K562 (cell line): ENCODE data around the gene OXA1L. TPM values are rescaled to one million over a fixed set of nuclear protein-coding genes. Genes with fewer than 3 reads are reported as not detected.

Experiments
- ATAC-seq: fragments of 200-7000 bp; cut with Tn5 transposase; 3 replicates; pipeline ENCODE4 v1.9.1; 2020; ENCODE audit warnings: moderate library complexity
- BruUV-seq: library from RNA; stranded (reverse); fragments of 400-500 nt; replicated peaks from 2 replicates; lab custom pipeline; 2021; lab: Mats Ljungman, UMichigan
- CTCF ChIA-PET: fragments of 300-600 bp; formaldehyde crosslinking; extraction: SDS; loops from one replicate; lab custom pipeline; 2021; ENCODE audit warnings: low intra/inter-chr PET ratio; lab: Yijun Ruan, JAX
- POLR2A ChIA-PET: fragments of 300-600, 350-650 bp; sonication (Branson Sonifier 250); formaldehyde crosslinking; extraction: SDS; loops from one replicate; lab custom pipeline; 2021; ENCODE audit warnings: antibody characterized with exemption, inconsistent platforms; lab: Yijun Ruan, JAX
- DNase-seq, 4 experiments: peaks; one replicate each; pipeline versions ENCODE4 v3.0.0 to v3.0.0-alpha.2; 2011 to 2018; ENCODE audit warnings: low spot score in 3 of 4, mixed read lengths in 3 of 4; ENCODE audit errors: extremely low read depth in 1 of 4
- FAIRE-seq: peaks from 2 replicates; lab custom pipeline; 2011; peaks lifted over from hg19 to GRCh38; lab: Jason Lieb, UNC
- H2AFZ ChIP-seq: 2 replicates; pipeline ENCODE4 v1.6.0; 2011; ENCODE audit warnings: low read depth, low read length, control low read depth, inconsistent platforms
- H3K27ac ChIP-seq: fragments of 200-600 bp; 3 replicates; pipeline ENCODE4 v1.8.0; 2011; ENCODE audit warnings: low read depth, mild to moderate bottlenecking, control low read depth, inconsistent platforms, low read length, moderate library complexity, mixed read lengths; ENCODE audit errors: extremely low read depth
- H3K27me3 ChIP-seq, 2 experiments: fragments of 300-600 bp in 1 of 2; 2 replicates in 1 of 2; 3 replicates in 1 of 2; pipeline versions ENCODE4 v1.6.0 to v1.8.0; 2011; ENCODE audit warnings: inconsistent platforms in 2 of 2, low read length in 2 of 2, mild to moderate bottlenecking in 1 of 2, mixed read lengths in 1 of 2, moderate library complexity in 1 of 2; ENCODE audit not compliant: control insufficient read depth in 2 of 2, insufficient read depth in 2 of 2
- H3K36me3 ChIP-seq: fragments of 300-600 bp; 3 replicates; pipeline ENCODE4 v1.8.0; 2011; ENCODE audit warnings: mild to moderate bottlenecking, low read length, inconsistent platforms; ENCODE audit not compliant: control insufficient read depth, insufficient read depth
- H3K4me1 ChIP-seq, 2 experiments: fragments of 200-600 bp in 1 of 2; replicated peaks in 1 of 2; 2 replicates in 1 of 2; 3 replicates in 1 of 2; pipeline versions ENCODE4 v1.5.1 to v1.8.0; 2011; ENCODE audit warnings: inconsistent platforms in 2 of 2, low read length in 2 of 2, mild to moderate bottlenecking in 1 of 2, mixed read lengths in 1 of 2, moderate library complexity in 1 of 2; ENCODE audit not compliant: control insufficient read depth in 2 of 2, insufficient read depth in 2 of 2
- H3K4me2 ChIP-seq: 2 replicates; pipeline ENCODE4 v1.6.1; 2011; ENCODE audit warnings: low read length, control low read depth, inconsistent platforms, mixed read lengths; ENCODE audit not compliant: insufficient read depth
- H3K4me3 ChIP-seq: fragments of 200-600 bp; sonication (generic), shearing (Covaris generic); 2 replicates; pipeline ENCODE4 v1.5.1; 2016; ENCODE audit warnings: control low read depth, inconsistent platforms
- H3K79me2 ChIP-seq: fragments of 200-600 bp; 3 replicates; pipeline ENCODE4 v1.8.0; 2011; ENCODE audit warnings: low read length, inconsistent platforms; ENCODE audit not compliant: control insufficient read depth, insufficient read depth
- H3K9ac ChIP-seq, 2 experiments: 2 replicates each; pipeline versions ENCODE4 v1.6.0 to v1.6.1; 2011; ENCODE audit warnings: low read depth in 2 of 2, low read length in 2 of 2, control low read depth in 1 of 2, inconsistent platforms in 1 of 2, mild to moderate bottlenecking in 1 of 2, mixed read lengths in 1 of 2; ENCODE audit not compliant: insufficient read depth in 1 of 2
- H3K9me1 ChIP-seq: one replicate; pipeline ENCODE4 v1.6.0; 2011; ENCODE audit warnings: inconsistent platforms, mild to moderate bottlenecking, low read length, moderate library complexity; ENCODE audit not compliant: control insufficient read depth, insufficient read depth
- H3K9me3 ChIP-seq: replicated peaks from 2 replicates; pipeline ENCODE4 v1.5.1; 2011; ENCODE audit warnings: low read depth, low read length, inconsistent platforms; ENCODE audit not compliant: control insufficient read depth, insufficient read depth
- H4K20me1 ChIP-seq: replicated peaks from 2 replicates; pipeline ENCODE4 v1.6.1; 2011; ENCODE audit warnings: low read length, inconsistent platforms, mixed read lengths; ENCODE audit not compliant: control insufficient read depth, insufficient read depth
- CTBP1 ChIP-seq: fragments of 450-650 bp; IDR thresholded peaks from 2 replicates; pipeline ENCODE4 v1.6.1; 2016; ENCODE audit warnings: borderline replicate concordance
- DMBX1 ChIP-seq: fragments of 250-450 bp; sonication (Bioruptor Pico); IDR thresholded peaks from 2 replicates; pipeline ENCODE4 v1.8.0; 2022; ENCODE audit warnings: inconsistent platforms, mild to moderate bottlenecking, moderate library complexity, borderline replicate concordance
- HDAC1 ChIP-seq, 2 experiments: fragments of 450-650 bp; IDR thresholded peaks; 2 replicates each; pipeline ENCODE4 v1.6.1; 2016 to 2017; ENCODE audit warnings: inconsistent platforms in 1 of 2, mild to moderate bottlenecking in 1 of 2, moderate library complexity in 1 of 2
- PHF20 ChIP-seq: fragments of 450-650 bp; IDR thresholded peaks from 2 replicates; pipeline ENCODE4 v1.6.1; 2018; ENCODE audit not compliant: partially characterized antibody
- PRMT5 ChIP-seq: sonication (generic); formaldehyde crosslinking; IDR thresholded peaks from 2 replicates; pipeline ENCODE4 v1.5.0; 2020; ENCODE audit warnings: missing genetic modification reagents
- PTTG1 ChIP-seq: fragments of 450-650 bp; IDR thresholded peaks from 2 replicates; pipeline ENCODE4 v1.6.1; 2016; ENCODE audit warnings: low read depth, mild to moderate bottlenecking, missing genetic modification characterization, missing compliant biosample characterization
- PYGO2 ChIP-seq: fragments of 450-650 bp; IDR thresholded peaks from 2 replicates; pipeline ENCODE4 v1.6.1; 2016; ENCODE audit warnings: mild to moderate bottlenecking, missing genetic modification characterization, moderate library complexity, missing compliant biosample characterization
- SMARCC2 ChIP-seq: fragments of 450-650 bp; IDR thresholded peaks from 2 replicates; pipeline ENCODE4 v1.6.1; 2017; ENCODE audit warnings: antibody characterized with exemption, moderate library complexity, mild to moderate bottlenecking, low read depth
- WGBS: fragments of 100-300 bp; shearing (Covaris generic); methylation state at CpG from one replicate; pipeline ENCODE4 v1.1.6; 2016; ENCODE audit warnings: low coverage, mixed read lengths; ENCODE audit not compliant: insufficient coverage; ENCODE audit errors: missing lambda C conversion rate; 5-methylcytosine and 5-hydroxymethylcytosine counted together
- in situ Hi-C: fragments of 300-500 bp; cut with MboI; formaldehyde crosslinking; loops from 4 replicates; pipeline ENCODE4 v1.15.0; 2018; ENCODE audit warnings: inconsistent platforms, mixed read lengths
- intact Hi-C: fragments of 100-400 bp; cut with micrococcal nuclease; formaldehyde crosslinking; loops from 2 replicates; pipeline ENCODE4 v1.14.2; 2022
- polyA plus RNA-seq, 8 experiments: library from polyadenylated mRNA; depleted of rRNA in 4 of 8; stranded (reverse) in 5 of 8; unstranded in 3 of 8; fragments of >200 nt; fragmentation: Nextera tagmentation in 2 of 8; fragmentation: Illumina TruSeq in 1 of 8; extraction: Ambion mirVana in 2 of 8; extraction: Trizol in 1 of 8; gene quantifications; 2 replicates each; pipeline versions ENCODE4 v1.2.1 to v1.2.3, GENCODE V29; 2011 to 2014; ENCODE audit warnings: inconsistent platforms in 1 of 8, missing spikeins in 1 of 8
- total RNA-seq, 7 experiments: library from RNA; depleted of rRNA in 6 of 7; stranded (reverse); fragments of >200 nt in 6 of 7; fragmentation: Illumina TruSeq in 2 of 7; extraction: Trizol in 2 of 7; gene quantifications; 2 replicates each; pipeline versions ENCODE4 v1.2.1 to v1.2.3, GENCODE V29; 2011 to 2021; ENCODE audit warnings: low replicate concordance in 1 of 7
- TF ChIP-seq, protein P1 (sequence below): sonication (generic); formaldehyde crosslinking; IDR thresholded peaks from 2 replicates; pipeline ENCODE4 v1.8.1; 2023; ENCODE audit warnings: mild to moderate bottlenecking, missing genetic modification reagents

Gene OXA1L
- total and polyA plus RNA-seq, 9 of the 15 experiments (the other 6 are each of a cell fraction or from before 2014, with no cell fraction given) = 100 to 204 (median 145) TPM

DNA sequence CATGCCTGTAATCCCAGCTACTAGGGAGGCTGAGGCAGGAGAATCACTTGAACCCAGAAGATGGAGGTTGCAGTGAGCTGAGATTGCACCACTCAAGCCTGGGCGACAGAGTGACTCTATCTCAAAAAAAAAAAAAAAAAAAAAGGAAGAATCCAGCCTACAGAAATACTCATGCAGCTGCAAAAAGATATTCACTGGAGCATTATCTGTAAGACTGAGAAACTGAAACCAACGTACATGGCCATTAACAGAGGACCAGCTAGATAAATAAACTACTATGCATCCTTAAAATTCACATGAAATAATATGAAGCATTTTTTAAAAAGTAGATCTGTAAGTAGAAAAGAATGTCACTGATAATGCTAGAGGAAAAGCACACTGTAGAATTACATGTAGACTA lies 45.2 kb downstream of the OXA1L start:
- TF ChIP-seq PHF20 (no peak), DMBX1 (CRISPR knock-in tag) (no peak), SMARCC2 (no peak), PTTG1 (no peak), PYGO2 (tag) (no peak)
- no peak for FAIRE-seq

DNA sequence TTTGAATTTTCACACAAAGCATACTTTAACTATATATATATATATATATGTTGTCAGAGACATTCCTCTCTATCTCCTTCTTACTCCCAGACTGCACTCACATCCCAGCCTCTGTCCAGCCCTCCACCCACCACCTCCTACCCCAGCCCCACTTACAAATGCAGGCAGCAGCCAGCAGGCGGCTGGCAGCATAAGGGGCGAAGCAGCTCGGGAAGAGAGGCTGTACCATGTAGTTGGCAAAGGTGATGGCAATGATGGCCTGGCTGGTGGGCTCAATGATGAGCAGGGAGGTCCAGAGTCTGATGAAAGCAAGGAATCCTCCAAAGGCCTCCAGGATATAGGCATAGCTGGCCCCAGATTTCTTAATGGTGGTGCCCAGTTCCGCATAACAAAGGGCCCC lies 46.3 kb downstream of the OXA1L start:
- WGBS = 24% methylated on average over 4 of the region's 4 CpGs
- Histone ChIP-seq H3K79me2 (no peaks in the 10 kb centered on the region), H4K20me1 (no peaks in the 10 kb centered on the region), H3K27ac (no peak overlapping the region), H3K4me3 (no peak overlapping the region), H3K9me3 (no peaks in the 10 kb centered on the region), H2AFZ (no peak overlapping the region), H3K9ac (peak overlapping the region in 1 of 2 experiments; percentile 20; a peak in 1 of 4 replicates), H3K36me3 (no peaks in the 10 kb centered on the region), H3K9me1 (no peaks in the 10 kb centered on the region), H3K4me1 (no peaks in the 10 kb centered on the region; a peak in 1 of 5 replicates), H3K4me2 (no peak overlapping the region), H3K27me3 (peaks cover 7 to 32% of the 10 kb centered on the region in 2 experiments; a peak in 4 of 5 replicates)
- no peak for ATAC-seq
- no peak for FAIRE-seq
- CTCF ChIA-PET = interaction anchor here (0.6 kb wide), 1 partner anchor 38 kb away, joined by 5 read pairs; no protein-coding TSS in a partner anchor
- in situ Hi-C loops = no loop called here
- BruUV-seq = no TSS peak
- intact Hi-C loops = no loop called here
- POLR2A ChIA-PET = interaction anchor here (0.5 to 1.8 kb wide), 10 partner anchors 9 to 209 kb away, joined by 3 to 6 read pairs (median 3); partner anchors contain the start of gene REM2
- DNase-seq = no peak
- TF ChIP-seq CTBP1 = no peak
- TF ChIP-seq HDAC1 (IDR thresholded peaks at IDR 0.05) = no peak
- no peak for TF ChIP-seq PRMT5 (CRISPR knock-in tag)
- TF ChIP-seq, protein P1, sequence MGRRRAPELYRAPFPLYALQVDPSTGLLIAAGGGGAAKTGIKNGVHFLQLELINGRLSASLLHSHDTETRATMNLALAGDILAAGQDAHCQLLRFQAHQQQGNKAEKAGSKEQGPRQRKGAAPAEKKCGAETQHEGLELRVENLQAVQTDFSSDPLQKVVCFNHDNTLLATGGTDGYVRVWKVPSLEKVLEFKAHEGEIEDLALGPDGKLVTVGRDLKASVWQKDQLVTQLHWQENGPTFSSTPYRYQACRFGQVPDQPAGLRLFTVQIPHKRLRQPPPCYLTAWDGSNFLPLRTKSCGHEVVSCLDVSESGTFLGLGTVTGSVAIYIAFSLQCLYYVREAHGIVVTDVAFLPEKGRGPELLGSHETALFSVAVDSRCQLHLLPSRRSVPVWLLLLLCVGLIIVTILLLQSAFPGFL (CRISPR knock-in tag) = no peak

More for the DNA sequence above, 45.2 kb downstream of the OXA1L start:
- H3K4me2 ChIP-seq = no peak overlapping the region
- no peaks in the 10 kb centered on the region for H3K9me1 ChIP-seq
- no peaks in the 10 kb centered on the region for H4K20me1 ChIP-seq
- H2AFZ ChIP-seq = no peak overlapping the region
- no peak overlapping the region for H3K9ac ChIP-seq
- WGBS = 0% methylated on average over 2 of the region's 2 CpGs
- no peak overlapping the region for H3K27ac ChIP-seq
- H3K27me3 ChIP-seq = peaks cover 7 to 32% of the 10 kb centered on the region in 2 experiments; a peak in 4 of 5 replicates
- in situ Hi-C loops = no loop called here
- no peaks in the 10 kb centered on the region for H3K36me3 ChIP-seq
- ATAC-seq (no peak), DNase-seq (no peak)
- H3K4me1 ChIP-seq = no peaks in the 10 kb centered on the region; a peak in 1 of 5 replicates
- H3K79me2 ChIP-seq = no peaks in the 10 kb centered on the region
- no peaks in the 10 kb centered on the region for H3K9me3 ChIP-seq
- POLR2A ChIA-PET = interaction anchor here (0.6 to 1.8 kb wide), 2 partner anchors 71 to 175 kb away, joined by 3 read pairs; partner anchors contain the start of gene REM2
- CTCF ChIA-PET = interaction anchor here (0.6 kb wide), 1 partner anchor 61 kb away, joined by 4 read pairs; no protein-coding TSS in a partner anchor
- BruUV-seq = no TSS peak
- H3K4me3 ChIP-seq = no peak overlapping the region
- intact Hi-C loops = no loop called here
